ENCODE data around the gene MARK2. TPM values are rescaled to one million over a fixed set of nuclear protein-coding genes. Genes with fewer than 3 reads are reported as not detected.
A peak's percentile ranks its signal among the peaks of the same experiment; 100 is the strongest.

Gene MARK2
- total RNA-seq, 1 experiment from 2014 or later = 39.8 TPM

DNA sequence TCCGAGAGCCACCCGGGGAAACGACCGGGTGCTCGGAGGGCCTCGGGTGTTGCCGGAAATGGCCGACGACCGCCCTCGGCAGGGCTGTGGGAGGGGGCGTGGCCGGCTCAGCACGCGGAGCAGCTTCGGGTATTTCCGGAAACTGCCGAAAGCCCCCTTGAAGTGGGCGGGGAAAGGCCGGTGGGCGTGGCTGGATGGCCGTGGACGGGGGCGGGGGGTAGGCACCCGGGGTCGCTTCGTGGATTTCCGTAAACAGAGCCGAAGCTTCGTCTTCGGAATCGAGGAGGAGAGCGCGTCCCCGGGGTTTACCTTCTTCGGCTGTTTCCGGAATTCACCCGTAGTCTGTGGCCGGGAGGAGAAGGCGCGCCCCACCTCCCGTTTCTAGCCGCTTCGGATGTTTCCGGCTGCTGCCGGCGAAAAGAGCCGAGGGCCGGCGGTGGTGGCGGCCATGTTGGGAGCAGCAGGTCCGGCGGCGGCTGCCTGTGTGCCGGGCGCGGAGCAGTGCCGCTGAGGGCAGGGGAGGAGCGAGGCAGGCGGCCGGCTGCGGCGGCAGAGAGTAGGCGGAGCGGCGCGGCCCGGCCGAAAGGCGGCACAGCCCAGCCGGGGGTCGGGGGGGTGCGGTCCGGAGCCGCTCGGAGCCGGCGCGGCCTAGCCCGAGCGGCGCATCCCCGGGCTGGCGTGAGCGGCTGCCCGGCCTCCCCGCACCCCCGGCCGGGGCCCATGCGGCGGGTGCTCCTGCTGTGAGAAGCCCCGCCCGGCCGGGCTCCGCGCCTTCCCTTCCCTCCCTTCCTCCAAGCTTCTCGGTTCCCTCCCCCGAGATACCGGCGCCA, at the start of gene MARK2 (continued):
- TF ChIP-seq TCF7L2 (IDR thresholded peaks at IDR 0.05; ENCODE audit: borderline replicate concordance, extremely low read depth, insufficient read depth, insufficient read length) (peak; percentile 11), JUND (IDR thresholded peaks at IDR 0.05) (no peak), ELF1 (IDR thresholded peaks at IDR 0.05; ENCODE audit: borderline replicate concordance, low read depth) (peak; percentile 92; the same call in 1 of the 2 replicates), RAD21 (IDR thresholded peaks at IDR 0.05; ENCODE audit: low read depth) (no peak), FOSL1 (IDR thresholded peaks at IDR 0.05; ENCODE audit: low read depth) (no peak)
- TF ChIP-seq, protein P1, sequence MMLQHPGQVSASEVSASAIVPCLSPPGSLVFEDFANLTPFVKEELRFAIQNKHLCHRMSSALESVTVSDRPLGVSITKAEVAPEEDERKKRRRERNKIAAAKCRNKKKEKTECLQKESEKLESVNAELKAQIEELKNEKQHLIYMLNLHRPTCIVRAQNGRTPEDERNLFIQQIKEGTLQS (IDR thresholded peaks at IDR 0.05) = no peak
- TF ChIP-seq, protein P2, sequence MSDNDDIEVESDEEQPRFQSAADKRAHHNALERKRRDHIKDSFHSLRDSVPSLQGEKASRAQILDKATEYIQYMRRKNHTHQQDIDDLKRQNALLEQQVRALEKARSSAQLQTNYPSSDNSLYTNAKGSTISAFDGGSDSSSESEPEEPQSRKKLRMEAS (IDR thresholded peaks at IDR 0.05) = no peak; the same call in 1 of the 2 replicates

DNA sequence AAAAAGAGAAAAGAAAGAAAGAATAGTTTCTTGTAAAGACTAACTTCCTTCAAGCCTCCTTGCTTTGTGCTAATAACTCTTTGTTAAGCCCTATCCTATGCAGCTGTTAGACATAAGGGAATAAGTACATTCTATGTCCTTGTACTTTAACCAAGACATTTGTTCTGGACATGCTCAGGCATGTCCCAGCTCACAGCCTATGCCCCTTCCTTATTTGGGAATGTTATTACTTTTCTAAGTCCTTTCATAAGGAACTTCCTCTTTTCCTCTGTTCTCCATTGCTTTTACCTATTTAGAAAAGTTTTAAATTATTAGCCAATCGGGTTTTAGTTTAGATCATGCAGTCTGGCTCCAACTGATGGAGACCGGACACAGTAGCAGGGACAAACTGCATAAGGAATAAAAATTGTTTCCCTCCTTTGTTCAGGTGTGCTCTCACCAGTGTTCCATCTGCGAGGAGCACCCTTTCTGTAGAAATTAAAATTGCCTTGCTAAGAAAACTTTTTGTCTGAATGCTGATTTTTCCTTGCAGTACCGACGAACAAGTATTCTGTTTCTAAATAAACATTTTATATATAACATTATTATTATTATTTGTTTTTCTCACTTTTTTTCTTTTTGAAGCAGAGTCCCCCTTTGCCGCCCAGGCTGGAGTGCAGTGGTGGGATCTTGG, 47.3 kb upstream of the MARK2 start:
- intact Hi-C loops (cut with micrococcal nuclease) = no loop called here
- RAD21 ChIA-PET (ENCODE audit: low non-redundant PET in 1 of 2, low total read pairs in 2 of 2, uncharacterized antibody in 2 of 2, unreplicated experiment in 2 of 2) = no interaction called here
- no peak for TF ChIP-seq SIN3A (IDR thresholded peaks at IDR 0.05; ENCODE audit: low read depth)
- peak; percentile 92; the same call in 1 of the 2 replicates for TF ChIP-seq CBX3 (IDR thresholded peaks at IDR 0.05; ENCODE audit: low read depth)
- TF ChIP-seq SRF (IDR thresholded peaks at IDR 0.05; ENCODE audit: low read depth) = peak; percentile 26; the same call in 1 of the 2 replicates

More for the DNA sequence above, 47.3 kb upstream of the MARK2 start:
- Histone ChIP-seq H3K27ac (ENCODE audit: low read depth, low read length) (no peak overlapping the region), H3K27me3 (ENCODE audit: insufficient read depth, low read length) (no peaks in the 10 kb centered on the region), H3K9me2 (ENCODE audit: insufficient read depth) (no peaks in the 10 kb centered on the region), H3K36me3 (ENCODE audit: control insufficient read depth in 1 of 2, insufficient read depth in 2 of 2, low read length in 2 of 2) (no peaks in the 10 kb centered on the region), H2AFZ (ENCODE audit: low read depth, low read length, poor library complexity, severe bottlenecking) (no peak overlapping the region), H3K9me3 (ENCODE audit: control insufficient read depth in 1 of 2, insufficient read depth in 1 of 2, low read depth in 1 of 2, low read length in 2 of 2) (peaks cover 7 to 8% of the 10 kb centered on the region in 2 experiments; a peak in 3 of 4 replicates), H3K79me2 (ENCODE audit: insufficient read depth, low read length) (no peaks in the 10 kb centered on the region), H3K4me1 (ENCODE audit: control insufficient read depth in 1 of 2, insufficient read depth in 2 of 2, low read length in 2 of 2) (no peaks in the 10 kb centered on the region), H4K20me1 (ENCODE audit: insufficient read depth) (no peaks in the 10 kb centered on the region), H3K9ac (ENCODE audit: low read length) (no peak overlapping the region), H3K4me2 (ENCODE audit: low read length) (no peak overlapping the region), H3K4me3 (replicated peaks in 1 of 2; ENCODE audit: low read depth in 1 of 2, low read length in 2 of 2) (no peak overlapping the region)
- DNase-seq (ENCODE audit: low read depth, low spot score) = no peak
- POLR2A ChIA-PET = no interaction called here
- no peak for ATAC-seq
- CTCF ChIA-PET = no interaction called here
- BruUV-seq (replicated peaks) = no TSS peak
